A673 (cell line): ENCODE data around the gene UCK1. TPM values are rescaled to one million over a fixed set of nuclear protein-coding genes. Genes with fewer than 3 reads are reported as not detected.

Experiments
- BruUV-seq: library from RNA; stranded (reverse); fragments of 400-500 nt; replicated peaks from 2 replicates; lab custom pipeline; 2021; lab: Mats Ljungman, UMichigan
- CTCF ChIA-PET: fragments of 300-600 bp; sonication (Branson Sonifier 250); formaldehyde crosslinking; loops from one replicate; lab custom pipeline; 2022; ENCODE audit warnings: antibody characterized with exemption; lab: Charles Lee
- POLR2A ChIA-PET: fragments of 300-600 bp; sonication (Branson Sonifier 250); formaldehyde crosslinking; loops from one replicate; lab custom pipeline; 2022; ENCODE audit warnings: antibody characterized with exemption; ENCODE audit not compliant: low non-redundant PET; lab: Charles Lee
- DNase-seq: peaks from one replicate; pipeline ENCODE4 v3.0.0-alpha.2; 2015; ENCODE audit warnings: low spot score
- H3K27ac ChIP-seq: fragments of 200-600 bp; sonication (generic); 2 replicates; pipeline ENCODE4 v1.5.1; 2016; ENCODE audit warnings: mixed run types, low read depth, mild to moderate bottlenecking, mixed read lengths, antibody characterized with exemption, low read length; ENCODE audit not compliant: poor library complexity, severe bottlenecking
- H3K27me3 ChIP-seq: fragments of 200-600 bp; sonication (generic); replicated peaks from 2 replicates; pipeline ENCODE4 v1.6.1; 2017; ENCODE audit warnings: mixed run types, low read depth, mild to moderate bottlenecking, mixed read lengths, antibody characterized with exemption, low read length; ENCODE audit not compliant: insufficient read depth, poor library complexity
- H3K36me3 ChIP-seq: fragments of 200-600 bp; sonication (generic); 2 replicates; pipeline ENCODE4 v1.6.1; 2016; ENCODE audit warnings: mixed run types, mild to moderate bottlenecking, mixed read lengths, antibody characterized with exemption, low read length; ENCODE audit not compliant: insufficient read depth, poor library complexity, severe bottlenecking
- H3K4me1 ChIP-seq: fragments of 200-600 bp; sonication (generic); 2 replicates; pipeline ENCODE4 v1.6.1; 2017; ENCODE audit warnings: mixed run types, mild to moderate bottlenecking, mixed read lengths, antibody characterized with exemption, low read length; ENCODE audit not compliant: insufficient read depth, poor library complexity, severe bottlenecking
- H3K4me3 ChIP-seq: fragments of 200-600 bp; sonication (generic); 2 replicates; pipeline ENCODE4 v1.5.1; 2016; ENCODE audit warnings: low read depth, mixed run types, mild to moderate bottlenecking, mixed read lengths, low read length; ENCODE audit not compliant: poor library complexity, severe bottlenecking
- H3K9me3 ChIP-seq: fragments of 200-600 bp; sonication (generic); 2 replicates; pipeline ENCODE4 v1.6.1; 2016; ENCODE audit warnings: mixed run types, low read depth, mild to moderate bottlenecking, mixed read lengths, antibody characterized with exemption, low read length; ENCODE audit not compliant: poor library complexity, severe bottlenecking
- EZH2 ChIP-seq: fragments of 200-600 bp; sonication (generic); IDR thresholded peaks from 2 replicates; pipeline ENCODE4 v1.6.1; 2017; ENCODE audit warnings: borderline replicate concordance, low read depth, mild to moderate bottlenecking, mixed read lengths, antibody characterized with exemption, low read length; ENCODE audit not compliant: poor library complexity, severe bottlenecking
- intact Hi-C: fragments of 100-400 bp; cut with micrococcal nuclease; formaldehyde crosslinking; loops from one replicate; pipeline ENCODE4 v1.10.0; 2022; ENCODE audit not compliant: unreplicated experiment
- total RNA-seq: library from RNA; stranded (reverse); gene quantifications from 2 replicates; pipeline ENCODE4 v1.2.3, GENCODE V29; 2021
- TF ChIP-seq, protein P1 (sequence below): fragments of 300-800, 200-600 bp; sonication (generic); conservative IDR thresholded peaks from 2 replicates; pipeline ENCODE4 v1.5.1; 2017; ENCODE audit warnings: low read depth, mild to moderate bottlenecking, antibody characterized with exemption, low read length, moderate library complexity, mixed read lengths

The UCK1 gene
- total RNA-seq, 1 experiment from 2014 or later = 51.6 TPM

DNA sequence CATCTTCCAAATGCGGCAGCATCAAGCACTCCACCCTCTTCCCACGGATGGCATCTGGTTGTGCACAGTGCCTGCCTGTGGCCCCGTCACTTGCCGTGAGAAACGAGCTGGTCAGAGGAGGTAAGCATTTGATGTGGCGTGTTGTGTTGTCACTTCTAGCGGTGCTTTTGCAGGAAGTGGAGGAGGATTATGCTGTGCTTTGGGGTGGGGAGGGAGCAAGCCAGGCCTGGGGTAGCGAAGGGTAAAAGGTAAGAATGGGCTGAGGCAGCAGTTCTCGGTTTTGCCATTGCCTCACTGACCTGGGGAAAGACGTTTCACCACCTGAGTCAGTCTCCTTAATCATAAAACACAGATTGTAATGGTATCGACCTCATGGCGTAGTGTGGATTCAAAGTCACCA is 30.7 kb downstream of the UCK1 start:
- Histone ChIP-seq H3K36me3 (peaks cover 49% of the 10 kb centered on the region), H3K9me3 (no peaks in the 10 kb centered on the region), H3K4me1 (peaks cover 5% of the 10 kb centered on the region), H3K27ac (no peak overlapping the region), H3K27me3 (no peaks in the 10 kb centered on the region), H3K4me3 (no peak overlapping the region)
- no TSS peak for BruUV-seq
- intact Hi-C loops = loop anchor here (10.0 kb wide), 1 partner anchor 244 kb away; the partner anchor contains the start of gene RAPGEF1
- ChIA-PET POLR2A (interaction anchor here (0.5 kb wide), 1 partner anchor 51 kb away, joined by 3 read pairs; no protein-coding TSS in a partner anchor), CTCF (interaction anchor here (1.0 kb wide), 1 partner anchor 23 kb away, joined by 3 read pairs; no protein-coding TSS in a partner anchor)
- DNase-seq = no peak
- TF ChIP-seq EZH2 = no peak
- TF ChIP-seq, protein P1, sequence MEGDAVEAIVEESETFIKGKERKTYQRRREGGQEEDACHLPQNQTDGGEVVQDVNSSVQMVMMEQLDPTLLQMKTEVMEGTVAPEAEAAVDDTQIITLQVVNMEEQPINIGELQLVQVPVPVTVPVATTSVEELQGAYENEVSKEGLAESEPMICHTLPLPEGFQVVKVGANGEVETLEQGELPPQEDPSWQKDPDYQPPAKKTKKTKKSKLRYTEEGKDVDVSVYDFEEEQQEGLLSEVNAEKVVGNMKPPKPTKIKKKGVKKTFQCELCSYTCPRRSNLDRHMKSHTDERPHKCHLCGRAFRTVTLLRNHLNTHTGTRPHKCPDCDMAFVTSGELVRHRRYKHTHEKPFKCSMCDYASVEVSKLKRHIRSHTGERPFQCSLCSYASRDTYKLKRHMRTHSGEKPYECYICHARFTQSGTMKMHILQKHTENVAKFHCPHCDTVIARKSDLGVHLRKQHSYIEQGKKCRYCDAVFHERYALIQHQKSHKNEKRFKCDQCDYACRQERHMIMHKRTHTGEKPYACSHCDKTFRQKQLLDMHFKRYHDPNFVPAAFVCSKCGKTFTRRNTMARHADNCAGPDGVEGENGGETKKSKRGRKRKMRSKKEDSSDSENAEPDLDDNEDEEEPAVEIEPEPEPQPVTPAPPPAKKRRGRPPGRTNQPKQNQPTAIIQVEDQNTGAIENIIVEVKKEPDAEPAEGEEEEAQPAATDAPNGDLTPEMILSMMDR = no peak

DNA sequence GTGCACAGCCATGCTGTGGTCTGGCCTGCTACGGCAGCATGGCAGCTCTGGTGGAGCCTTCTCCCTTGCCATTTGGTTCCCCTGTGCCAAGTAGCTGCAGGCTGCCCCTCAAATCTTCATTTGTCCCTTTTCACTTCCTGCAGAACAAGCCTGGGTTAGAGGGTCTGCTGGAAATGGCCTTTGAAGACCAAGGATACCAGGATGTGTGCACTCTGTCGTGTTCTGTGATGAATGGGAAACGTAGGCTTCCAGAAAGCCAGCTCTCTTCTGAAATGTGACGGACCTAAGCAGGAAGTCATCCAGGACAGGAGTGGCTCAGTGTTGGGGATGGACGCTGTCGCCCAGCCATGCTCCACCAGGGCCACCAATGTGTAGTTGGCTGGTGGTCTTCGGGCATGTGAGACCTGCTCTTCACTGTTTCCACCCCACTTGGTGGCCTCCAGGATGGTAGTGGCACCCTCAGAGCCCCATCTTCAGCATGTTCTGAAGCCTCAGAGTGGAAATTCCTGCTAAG is 31.8 kb downstream of the UCK1 start:
- TF ChIP-seq, protein P1 = no peak
- no peak for TF ChIP-seq EZH2
- Histone ChIP-seq H3K9me3 (no peaks in the 10 kb centered on the region), H3K4me1 (peaks cover 5% of the 10 kb centered on the region), H3K36me3 (peaks cover 59% of the 10 kb centered on the region), H3K27me3 (no peaks in the 10 kb centered on the region), H3K4me3 (no peak overlapping the region), H3K27ac (no peak overlapping the region)
- intact Hi-C loops = no loop called here
- BruUV-seq = no TSS peak
- ChIA-PET POLR2A (no interaction called here), CTCF (interaction anchor here (1.0 kb wide), 1 partner anchor 22 kb away, joined by 3 read pairs; no protein-coding TSS in a partner anchor)
- DNase-seq = no peak

DNA sequence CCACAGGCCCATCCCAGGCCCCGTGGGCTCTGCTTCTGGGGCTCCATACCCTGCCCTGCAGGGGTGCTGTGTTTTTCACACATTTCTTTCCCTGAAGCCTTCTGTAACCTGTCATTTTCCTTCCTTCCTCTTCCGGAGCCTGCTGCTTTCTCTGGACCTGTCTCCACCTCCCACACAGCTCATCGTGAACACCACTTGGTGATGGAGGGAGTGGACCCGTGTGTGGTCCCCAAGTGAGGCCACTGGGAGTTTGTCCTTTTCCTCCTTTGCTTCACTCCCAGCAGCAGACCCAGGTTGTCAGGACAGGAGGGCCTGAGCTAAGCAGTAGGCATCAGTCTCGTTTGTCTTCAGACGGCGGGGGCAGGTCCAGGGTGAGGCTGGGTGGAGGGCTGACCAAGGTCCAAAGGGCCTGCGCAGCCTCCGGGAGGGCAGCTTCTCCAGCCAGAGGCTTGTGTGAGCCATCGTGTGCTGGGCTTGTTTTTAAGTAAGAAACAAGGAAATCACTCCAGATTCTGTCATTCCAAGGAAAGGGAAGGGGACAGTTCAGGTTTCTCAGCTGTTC is 34.1 kb downstream of the UCK1 start:
- no TSS peak for BruUV-seq
- Histone ChIP-seq H3K9me3 (no peaks in the 10 kb centered on the region), H3K27ac (no peak overlapping the region), H3K27me3 (no peaks in the 10 kb centered on the region), H3K4me1 (no peaks in the 10 kb centered on the region), H3K4me3 (no peak overlapping the region), H3K36me3 (peaks cover 83% of the 10 kb centered on the region)
- ChIA-PET POLR2A (no interaction called here), CTCF (no interaction called here)
- intact Hi-C loops = no loop called here
- TF ChIP-seq, protein P1 = no peak
- no peak for TF ChIP-seq EZH2
- DNase-seq = no peak
